KMS-11 (cell line): ENCODE results near the gene GALNT9.

ENCODE experiments used
- H2AFZ ChIP-seq: fragments of 200-600 bp; sonication (generic); 2 replicates; pipeline ENCODE4 v1.6.1; 2016; ENCODE audit warnings: antibody characterized with exemption, mixed run types, low read depth
- H3K27ac ChIP-seq: fragments of 200-600 bp; sonication (generic); 2 replicates; pipeline ENCODE4 v1.6.1; 2016; ENCODE audit warnings: mild to moderate bottlenecking, mixed run types
- H3K27me3 ChIP-seq: fragments of 200-600 bp; sonication (generic); 2 replicates; pipeline ENCODE4 v1.6.1; 2017; ENCODE audit warnings: mild to moderate bottlenecking, low read depth, mixed run types, moderate library complexity; ENCODE audit not compliant: insufficient read depth
- H3K36me3 ChIP-seq: fragments of 200-600 bp; sonication (generic); 2 replicates; pipeline ENCODE4 v1.6.1; 2017; ENCODE audit warnings: mild to moderate bottlenecking, mixed run types; ENCODE audit not compliant: insufficient read depth
- H3K4me1 ChIP-seq: fragments of 200-600 bp; sonication (generic); 2 replicates; pipeline ENCODE4 v1.6.1; 2016; ENCODE audit warnings: mild to moderate bottlenecking, low read depth, mixed run types; ENCODE audit not compliant: poor library complexity, severe bottlenecking
- H3K4me2 ChIP-seq: fragments of 200-600 bp; sonication (generic); 2 replicates; pipeline ENCODE4 v1.7.0; 2016; ENCODE audit warnings: mild to moderate bottlenecking, mixed run types
- H3K4me3 ChIP-seq: fragments of 200-600 bp; sonication (generic); IDR thresholded peaks from 2 replicates; pipeline ENCODE4 v1.6.1; 2017; ENCODE audit warnings: low read depth, low read length, mixed read lengths; ENCODE audit not compliant: insufficient read depth
- H3K79me2 ChIP-seq: fragments of 200-600 bp; sonication (generic); 2 replicates; pipeline ENCODE4 v1.6.1; 2016; ENCODE audit warnings: low read depth, mixed run types; ENCODE audit not compliant: insufficient read depth
- H3K9ac ChIP-seq: fragments of 200-600 bp; sonication (generic); 2 replicates; pipeline ENCODE4 v1.6.1; 2016; ENCODE audit warnings: mild to moderate bottlenecking, mixed run types
- H4K20me1 ChIP-seq: fragments of 200-600 bp; sonication (generic); 2 replicates; pipeline ENCODE4 v1.6.1; 2016; ENCODE audit warnings: mild to moderate bottlenecking, mixed run types; ENCODE audit not compliant: insufficient read depth
- TF ChIP-seq, protein P1 (sequence below): fragments of 200-600 bp; sonication (generic); conservative IDR thresholded peaks from 2 replicates; pipeline ENCODE4 v1.6.1; 2017; ENCODE audit warnings: low read depth, mild to moderate bottlenecking, antibody characterized with exemption, low read length, moderate library complexity, mixed read lengths

GALNT9 gene

DNA sequence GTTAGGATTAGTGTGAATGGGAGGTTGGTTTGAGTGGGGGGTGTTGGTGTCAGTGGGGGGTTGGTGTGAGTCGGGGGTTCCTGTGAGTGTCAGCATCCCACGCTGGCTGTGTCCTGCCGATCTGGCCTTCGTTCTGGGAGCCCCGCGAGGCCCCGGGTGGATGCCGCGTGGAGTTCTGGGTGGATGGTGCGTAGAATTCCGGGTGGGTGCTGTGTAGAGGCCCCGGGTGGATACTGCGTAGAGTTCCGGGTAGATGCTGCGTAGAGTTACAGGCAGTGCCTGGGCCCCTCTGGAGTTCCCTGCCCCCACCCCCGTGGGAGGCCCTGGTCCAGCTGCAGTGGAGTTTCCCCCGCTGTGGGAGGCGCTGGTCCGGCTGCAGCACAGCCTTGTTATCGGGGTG, 176.4 kb downstream of the GALNT9 start:
- Histone ChIP-seq H3K27ac (no peak overlapping the region), H3K4me3 (no peak overlapping the region), H3K4me2 (no peak overlapping the region), H3K79me2 (no peaks in the 10 kb centered on the region), H2AFZ (no peak overlapping the region), H3K4me1 (no peaks in the 10 kb centered on the region), H3K27me3 (no peaks in the 10 kb centered on the region), H3K36me3 (no peaks in the 10 kb centered on the region), H4K20me1 (no peaks in the 10 kb centered on the region), H3K9ac (no peak overlapping the region)
- TF ChIP-seq, protein P1, sequence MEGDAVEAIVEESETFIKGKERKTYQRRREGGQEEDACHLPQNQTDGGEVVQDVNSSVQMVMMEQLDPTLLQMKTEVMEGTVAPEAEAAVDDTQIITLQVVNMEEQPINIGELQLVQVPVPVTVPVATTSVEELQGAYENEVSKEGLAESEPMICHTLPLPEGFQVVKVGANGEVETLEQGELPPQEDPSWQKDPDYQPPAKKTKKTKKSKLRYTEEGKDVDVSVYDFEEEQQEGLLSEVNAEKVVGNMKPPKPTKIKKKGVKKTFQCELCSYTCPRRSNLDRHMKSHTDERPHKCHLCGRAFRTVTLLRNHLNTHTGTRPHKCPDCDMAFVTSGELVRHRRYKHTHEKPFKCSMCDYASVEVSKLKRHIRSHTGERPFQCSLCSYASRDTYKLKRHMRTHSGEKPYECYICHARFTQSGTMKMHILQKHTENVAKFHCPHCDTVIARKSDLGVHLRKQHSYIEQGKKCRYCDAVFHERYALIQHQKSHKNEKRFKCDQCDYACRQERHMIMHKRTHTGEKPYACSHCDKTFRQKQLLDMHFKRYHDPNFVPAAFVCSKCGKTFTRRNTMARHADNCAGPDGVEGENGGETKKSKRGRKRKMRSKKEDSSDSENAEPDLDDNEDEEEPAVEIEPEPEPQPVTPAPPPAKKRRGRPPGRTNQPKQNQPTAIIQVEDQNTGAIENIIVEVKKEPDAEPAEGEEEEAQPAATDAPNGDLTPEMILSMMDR, result no peak

DNA sequence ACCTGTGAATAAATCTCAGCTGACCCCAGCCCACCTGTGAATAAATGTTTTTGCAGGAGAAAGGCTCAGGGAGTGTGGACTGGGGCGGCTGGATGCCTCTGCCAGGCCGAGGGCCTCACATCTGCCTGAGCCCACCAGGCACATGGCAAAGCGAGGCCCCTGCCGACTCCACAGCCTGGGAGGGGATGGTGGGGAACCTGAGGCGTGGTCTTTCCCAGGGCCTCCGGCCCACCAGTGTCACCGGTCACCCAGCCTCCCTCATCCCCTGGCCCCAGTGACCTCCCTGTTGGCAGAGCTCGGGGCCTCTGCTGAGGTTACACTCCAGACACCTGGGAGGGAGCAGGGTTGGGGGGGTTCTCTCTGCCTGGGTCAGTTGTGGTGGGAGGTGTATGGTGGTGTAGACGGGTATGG, 177.0 kb downstream of the GALNT9 start:
- Histone ChIP-seq H3K79me2 (no peaks in the 10 kb centered on the region), H3K4me3 (no peak overlapping the region), H3K27me3 (no peaks in the 10 kb centered on the region), H3K9ac (no peak overlapping the region), H3K4me1 (no peaks in the 10 kb centered on the region), H3K27ac (no peak overlapping the region), H3K36me3 (no peaks in the 10 kb centered on the region), H4K20me1 (no peaks in the 10 kb centered on the region), H3K4me2 (no peak overlapping the region), H2AFZ (no peak overlapping the region)
- TF ChIP-seq, protein P1, result no peak

DNA sequence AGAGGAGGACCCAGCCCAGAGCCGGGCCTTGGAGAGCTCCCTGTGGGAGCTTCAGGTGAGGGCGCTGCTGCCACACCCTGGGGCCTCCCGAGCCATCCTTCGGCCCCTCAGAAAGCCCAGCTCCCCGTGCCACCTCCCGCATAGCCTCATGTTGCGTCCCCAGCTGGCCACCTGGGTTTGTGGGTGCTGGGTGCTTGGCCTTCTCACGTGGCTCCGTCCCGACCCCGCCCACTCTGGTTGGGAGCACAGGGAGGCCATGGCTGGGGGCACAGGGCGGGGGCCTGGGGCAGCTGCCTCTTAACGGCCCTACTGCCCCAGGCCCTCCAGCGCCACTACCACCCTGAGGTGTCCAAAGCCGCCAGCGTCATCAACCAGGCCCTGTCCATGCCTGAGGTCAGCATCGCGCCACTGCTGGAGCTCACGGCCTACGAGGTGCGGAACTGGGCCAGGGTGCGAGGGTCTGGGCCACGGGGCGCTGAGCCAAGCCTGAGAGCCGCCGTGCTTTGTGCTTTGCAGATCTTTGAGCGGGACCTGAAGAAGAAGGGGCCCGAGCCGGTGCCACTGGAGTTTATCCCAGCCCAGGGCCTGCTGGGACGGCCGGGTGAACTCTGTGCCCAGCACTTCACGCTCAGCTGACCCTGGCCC, 177.5 kb downstream of the GALNT9 start:
- H3K4me1 ChIP-seq, result no peaks in the 10 kb centered on the region

DNA sequence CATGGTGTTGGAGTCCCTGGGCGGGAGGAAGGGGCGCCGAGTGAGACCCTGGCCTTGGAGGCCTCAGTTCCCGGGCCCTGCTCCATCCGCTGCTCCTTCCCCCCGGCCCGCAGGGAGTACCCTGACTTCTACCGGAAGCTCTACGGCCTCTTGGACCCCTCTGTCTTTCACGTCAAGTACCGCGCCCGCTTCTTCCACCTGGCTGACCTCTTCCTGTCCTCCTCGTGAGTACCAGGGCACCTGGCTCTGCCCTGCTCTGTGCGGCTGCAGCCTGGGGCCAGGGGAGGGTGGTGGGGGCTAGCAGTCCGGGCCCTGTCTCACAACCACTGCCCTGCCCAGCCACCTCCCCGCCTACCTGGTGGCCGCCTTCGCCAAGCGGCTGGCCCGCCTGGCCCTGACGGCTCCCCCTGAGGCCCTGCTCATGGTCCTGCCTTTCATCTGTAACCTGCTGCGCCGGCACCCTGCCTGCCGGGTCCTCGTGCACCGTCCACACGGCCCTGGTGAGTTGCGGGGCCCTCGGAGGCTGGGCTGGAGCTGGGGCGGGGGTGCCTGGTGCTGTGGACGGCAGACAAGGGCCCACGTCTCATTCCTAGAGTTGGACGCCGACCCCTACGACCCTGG, 178.1 kb downstream of the GALNT9 start:
- H3K4me1 ChIP-seq, result no peaks in the 10 kb centered on the region
- TF ChIP-seq, protein P1, result no peak
- H3K4me3 ChIP-seq, result no peak overlapping the region
- no peaks in the 10 kb centered on the region for H3K36me3 ChIP-seq
- H3K27me3 ChIP-seq, result no peaks in the 10 kb centered on the region
- no peaks in the 10 kb centered on the region for H4K20me1 ChIP-seq
- no peak overlapping the region for H3K27ac ChIP-seq
- no peak overlapping the region for H3K4me2 ChIP-seq
- no peak overlapping the region for H2AFZ ChIP-seq
- peaks cover 7% of the 10 kb centered on the region; the same call in 1 of the 2 replicates for H3K79me2 ChIP-seq
- no peak overlapping the region for H3K9ac ChIP-seq

More for the DNA sequence above, 177.5 kb downstream of the GALNT9 start:
- H3K79me2 ChIP-seq, result 0 out of 2 replicates have a peak, but pooled peaks cover 1% of the 10 kb centered on the region
- H3K4me3 ChIP-seq, result no peak overlapping the region
- H3K27me3 ChIP-seq, result no peaks in the 10 kb centered on the region
- no peak overlapping the region for H3K27ac ChIP-seq
- H3K36me3 ChIP-seq, result no peaks in the 10 kb centered on the region
- H3K9ac ChIP-seq, result no peak overlapping the region
- H2AFZ ChIP-seq, result no peak overlapping the region
- no peaks in the 10 kb centered on the region for H4K20me1 ChIP-seq
- TF ChIP-seq, protein P1, result no peak
- no peak overlapping the region for H3K4me2 ChIP-seq
